MV-4-11 (cell line): Measurements from ENCODE around the gene AP3B1.
"Not testable (repeated sequence)": the region's sequence is repeated elsewhere in the genome, so short reads cannot be mapped to it uniquely, and the experiment has no call there.

Experiments used
- DNase-seq: peaks from one replicate; lab custom pipeline; 2025; lab: John Stamatoyannopoulos, UW

Gene AP3B1

DNA sequence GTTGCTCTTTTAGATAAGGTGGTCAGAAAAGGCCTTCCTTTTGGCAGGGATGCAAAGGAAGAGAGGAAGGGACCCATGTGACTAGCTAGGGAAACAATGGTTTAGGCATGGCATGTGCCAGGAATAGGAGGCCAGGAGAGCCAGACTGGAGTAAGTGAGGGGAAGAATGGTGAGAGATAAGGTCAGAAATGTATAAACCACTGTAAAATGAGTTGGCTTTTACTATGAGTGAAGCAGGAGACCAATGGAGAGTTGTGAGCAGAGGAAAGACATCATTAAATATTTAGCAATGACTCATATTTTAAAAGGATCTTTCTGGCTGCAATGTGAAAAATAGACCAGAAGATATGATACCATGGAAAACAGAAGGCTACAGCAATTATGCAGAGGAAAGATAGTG, 50.9 kb downstream of the AP3B1 start:
- DNase-seq: no peak

DNA sequence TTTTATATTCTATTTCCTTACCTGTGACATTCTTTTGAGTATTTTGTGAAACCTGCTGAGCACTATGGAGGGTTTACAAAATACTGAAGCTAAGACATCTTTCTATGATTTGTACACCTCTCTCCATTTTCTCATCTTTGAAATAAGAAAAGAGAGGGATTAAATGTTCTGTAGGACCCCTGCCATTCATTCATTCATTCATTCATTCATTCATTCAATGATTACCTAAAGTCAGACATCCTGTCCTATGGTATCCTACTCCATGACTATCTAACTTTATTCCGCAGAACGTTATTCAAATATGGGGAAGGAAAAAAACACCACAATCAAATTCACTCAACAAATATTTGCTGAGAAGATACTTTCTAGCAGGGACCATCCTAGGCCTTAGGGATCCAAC, 51.4 kb downstream of the AP3B1 start:
- DNase-seq: no peak

GRCh38 chr5:78242001-78242400, 52.5 kb downstream of the AP3B1 start:
- no peak for DNase-seq

GRCh38 chr5:78237911-78238310, 56.6 kb downstream of the AP3B1 start:
- no peak for DNase-seq

GRCh38 chr5:78236046-78236445, 58.5 kb downstream of the AP3B1 start:
- no peak for DNase-seq

DNA sequence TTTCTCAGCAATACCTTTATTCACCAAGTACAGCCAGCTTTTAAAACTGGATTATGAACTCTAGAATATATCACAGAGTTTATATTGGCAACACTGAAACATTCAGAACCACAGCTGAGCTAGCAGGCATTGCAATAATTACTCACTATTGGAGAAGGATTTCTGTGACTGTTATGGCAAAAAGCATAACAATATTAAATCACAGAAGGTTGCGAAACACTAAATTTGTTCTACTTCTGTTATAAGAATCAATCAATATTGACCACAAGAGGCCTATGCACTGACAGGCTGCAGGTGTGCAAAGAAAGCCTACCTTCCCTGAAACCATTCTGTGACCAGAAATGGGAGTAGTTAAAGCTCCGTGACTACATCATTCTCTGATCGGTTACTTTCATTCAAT, 59.2 kb downstream of the AP3B1 start:
- DNase-seq: peak; percentile 19

DNA sequence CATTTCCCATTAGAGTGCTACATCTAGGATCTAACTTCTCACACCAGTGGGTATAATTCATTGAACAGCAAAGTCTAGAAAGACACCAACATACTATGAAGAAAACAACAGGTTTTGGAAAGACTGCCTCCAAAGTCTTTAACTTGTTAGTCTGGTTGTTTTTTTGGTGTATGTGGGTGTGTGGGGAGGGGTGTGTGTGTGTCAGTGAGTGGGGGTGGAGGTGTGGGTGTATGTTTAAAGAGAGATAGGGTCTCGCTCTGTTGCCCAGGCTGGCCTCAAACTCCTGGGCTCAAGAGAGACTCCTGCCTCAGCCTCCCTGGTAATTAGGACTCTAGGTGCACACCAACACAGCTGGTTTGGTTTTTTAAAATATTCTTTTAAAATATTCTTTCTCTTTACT, 59.7 kb downstream of the AP3B1 start:
- DNase-seq: no peak

- DNase-seq: no peak
These were observed 62.3 kb downstream of the AP3B1 start for GRCh38 chr5:78232163-78232562.

GRCh38 chr5:78224358-78224757, 70.1 kb downstream of the AP3B1 start:
- DNase-seq: no peak

GRCh38 chr5:78221964-78222451, 72.5 kb downstream of the AP3B1 start:
- peak; percentile 97 for DNase-seq

DNA sequence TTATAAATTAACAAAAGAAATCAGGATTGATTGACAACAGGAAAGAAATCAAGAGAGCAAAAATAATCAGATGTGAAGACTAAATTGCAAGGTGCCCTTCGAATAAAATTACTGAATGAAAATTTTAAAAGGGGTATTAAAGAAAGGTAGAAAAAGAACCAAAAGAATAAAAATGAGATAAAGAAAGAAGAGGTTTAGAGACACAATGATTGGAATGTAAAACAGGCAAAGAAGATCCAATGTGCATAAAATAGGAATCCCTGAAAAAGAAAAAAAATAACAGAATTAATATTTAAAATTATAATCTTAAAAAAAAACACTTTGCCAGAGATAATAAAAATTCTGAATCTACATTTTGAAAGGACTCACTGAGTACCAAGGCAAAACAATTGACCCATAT, 73.0 kb downstream of the AP3B1 start:
- DNase-seq: no peak

GRCh38 chr5:78215972-78216371, 78.5 kb downstream of the AP3B1 start:
- DNase-seq: no peak

GRCh38 chr5:78215565-78215964, 78.9 kb downstream of the AP3B1 start:
- no peak for DNase-seq

- DNase-seq: no peak
These were observed 80.7 kb downstream of the AP3B1 start for GRCh38 chr5:78213799-78214198.

- DNase-seq: no peak
These were observed 83.4 kb downstream of the AP3B1 start for GRCh38 chr5:78211052-78211451.

- no peak for DNase-seq
These were observed 90.3 kb downstream of the AP3B1 start for GRCh38 chr5:78204241-78204640.

DNA sequence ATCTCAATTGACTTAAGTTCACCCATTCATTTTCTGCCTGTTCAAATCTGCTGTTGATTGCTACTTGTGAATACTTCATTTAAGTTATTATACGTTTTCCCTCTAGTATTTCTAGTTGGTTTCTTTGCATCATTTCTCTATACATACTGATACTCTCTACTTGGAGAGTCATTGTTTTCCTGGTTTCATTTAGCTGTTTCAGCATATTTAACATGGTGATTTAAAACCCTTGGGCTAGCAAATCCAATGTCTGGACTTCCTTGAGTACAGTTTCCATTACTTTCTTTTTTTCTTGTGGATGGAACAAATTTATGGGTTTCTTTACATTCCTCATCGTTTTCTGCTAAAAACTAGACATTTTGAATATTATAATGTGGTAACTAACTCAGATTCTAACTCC, 90.7 kb downstream of the AP3B1 start:
- no peak for DNase-seq

- no peak for DNase-seq
These were observed 104.1 kb downstream of the AP3B1 start for GRCh38 chr5:78190402-78190801.

DNA sequence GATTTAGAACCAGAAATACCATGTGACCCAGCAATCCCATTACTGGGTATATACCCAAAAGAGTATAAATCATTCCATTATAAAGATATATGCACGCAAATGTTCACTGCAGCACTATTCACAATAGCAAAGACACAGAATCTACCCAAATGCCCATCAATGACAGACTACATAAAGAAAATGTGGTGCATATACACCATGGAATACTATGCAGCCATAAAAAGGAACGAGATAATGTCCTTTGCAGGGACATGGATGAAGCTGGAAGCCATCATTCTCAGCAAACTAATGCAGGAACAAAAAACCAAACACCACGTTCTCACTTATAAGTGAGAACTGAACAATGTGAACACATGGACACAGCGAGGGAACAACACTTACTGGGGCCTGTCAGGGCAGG, 105.8 kb downstream of the AP3B1 start:
- not testable (repeated sequence) for DNase-seq

DNA sequence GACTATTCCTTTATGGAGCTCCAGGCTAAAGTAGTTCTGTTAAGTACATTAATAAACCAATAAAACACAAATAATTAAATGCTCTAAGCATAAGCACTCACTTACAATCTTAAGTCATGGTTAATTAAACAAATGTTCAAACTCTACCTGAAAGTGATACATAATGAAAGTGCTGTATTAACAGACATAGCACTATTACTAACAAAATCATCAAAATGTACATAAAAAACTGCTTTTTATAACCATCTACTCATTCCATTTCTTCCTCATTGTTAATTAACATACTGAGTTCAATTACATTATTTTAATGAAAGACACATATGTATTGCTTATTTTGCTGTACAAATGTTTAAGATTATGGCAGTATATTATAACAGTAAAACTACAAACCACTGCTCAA, 107.3 kb downstream of the AP3B1 start:
- DNase-seq: no peak

- no peak for DNase-seq
These were observed 111.7 kb downstream of the AP3B1 start for GRCh38 chr5:78182838-78183237.

GRCh38 chr5:78178356-78178755, 116.1 kb downstream of the AP3B1 start:
- no peak for DNase-seq

DNA sequence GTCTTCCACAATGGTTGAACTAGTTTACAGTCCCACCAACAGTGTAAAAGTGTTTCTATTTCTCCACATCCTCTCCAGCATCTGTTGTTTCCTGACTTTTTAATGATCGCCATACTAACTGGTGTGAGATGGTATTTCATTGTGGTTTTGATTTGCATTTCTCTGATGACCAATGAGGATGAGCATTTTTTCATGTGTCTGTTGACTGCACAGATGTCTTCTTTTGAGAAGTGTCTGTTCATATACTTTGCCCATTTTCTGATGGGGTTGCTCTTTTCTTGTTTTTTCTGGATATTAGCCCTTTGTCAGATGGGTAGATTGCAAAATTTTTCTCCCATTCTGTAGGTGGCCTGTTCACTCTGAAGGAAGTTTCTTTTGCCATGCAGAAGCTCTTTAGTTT, 124.2 kb downstream of the AP3B1 start:
- DNase-seq: not testable (repeated sequence)

GRCh38 chr5:78162253-78162862, 132.1 kb downstream of the AP3B1 start:
- peak; percentile 8 for DNase-seq

GRCh38 chr5:78157001-78157400, 137.5 kb downstream of the AP3B1 start:
- DNase-seq: peak; percentile 33
